Spleen (tissue), 11 donors: ENCODE measurements around the gene GOLPH3. TPM values are rescaled to one million over a fixed set of nuclear protein-coding genes. Genes with fewer than 3 reads are reported as not detected.
A peak's percentile ranks its signal among the peaks of the same experiment; 100 is the strongest.

ENCODE experiments used
- DNase-seq: peaks from one replicate; pipeline ENCODE4 v3.0.0-alpha.2; 2020
- H3K27ac ChIP-seq, 8 donors: fragments of 200-600 bp; sonication (generic) in 7 of 8; 1 replicate in 4 of 8; 2 replicates in 4 of 8; pipeline versions ENCODE4 v1.5.0 to v1.8.0; 2016 to 2021; ENCODE audit warnings: inconsistent platforms in 4 of 8, mild to moderate bottlenecking in 4 of 8, moderate library complexity in 1 of 8
- H3K27me3 ChIP-seq, 7 donors: fragments of 200-600 bp; sonication (generic) in 6 of 7; replicated peaks in 1 of 7; 1 replicate in 4 of 7; 2 replicates in 3 of 7; pipeline versions ENCODE4 v1.5.0 to v1.8.0; 2016 to 2021; ENCODE audit warnings: inconsistent platforms in 3 of 7, mild to moderate bottlenecking in 1 of 7
- H3K36me3 ChIP-seq, 6 donors: fragments of 200-600 bp; sonication (generic) in 5 of 6; 1 replicate in 4 of 6; 2 replicates in 2 of 6; pipeline versions ENCODE4 v1.5.0 to v1.8.0; 2016 to 2021; ENCODE audit warnings: inconsistent platforms in 2 of 6
- H3K4me1 ChIP-seq, 6 donors: fragments of 200-600 bp; sonication (generic) in 5 of 6; 1 replicate in 3 of 6; 2 replicates in 3 of 6; pipeline versions ENCODE4 v1.5.0 to v1.8.0; 2016 to 2021; ENCODE audit warnings: inconsistent platforms in 3 of 6
- H3K4me3 ChIP-seq, 8 donors: fragments of 200-600 bp; sonication (generic) in 7 of 8; 1 replicate in 4 of 8; 2 replicates in 4 of 8; pipeline versions ENCODE4 v1.5.0 to v1.8.0; 2016 to 2021; ENCODE audit warnings: inconsistent platforms in 4 of 8, mild to moderate bottlenecking in 4 of 8, moderate library complexity in 2 of 8
- H3K9me3 ChIP-seq, 8 donors: fragments of 200-600 bp; sonication (generic) in 7 of 8; 1 replicate in 4 of 8; 2 replicates in 4 of 8; pipeline versions ENCODE4 v1.5.0 to v1.8.0; 2016 to 2021; ENCODE audit warnings: inconsistent platforms in 4 of 8
- CTCF ChIP-seq, 11 experiments: fragments of 200-600 bp in 7 of 11; fragments of 450-650 bp in 4 of 11; sonication (generic) in 4 of 11; IDR thresholded peaks in 8 of 11; conservative IDR thresholded peaks in 3 of 11; 1 replicate in 7 of 11; 2 replicates in 4 of 11; pipeline versions ENCODE4 v1.4.0 to v1.8.0; 2016 to 2021; ENCODE audit warnings: antibody characterized with exemption in 11 of 11, inconsistent platforms in 4 of 11, mild to moderate bottlenecking in 1 of 11
- POLR2A ChIP-seq, 3 donors: fragments of 450-650 bp; IDR thresholded peaks; one replicate each; pipeline ENCODE4 v1.5.1; 2017; ENCODE audit warnings: antibody characterized with exemption in 3 of 3, mild to moderate bottlenecking in 1 of 3
- POLR2AphosphoS5 ChIP-seq, 3 donors: sonication (generic); formaldehyde crosslinking; IDR thresholded peaks; one replicate each; pipeline ENCODE4 v1.5.1; 2017; ENCODE audit warnings: antibody characterized with exemption in 3 of 3
- WGBS, 5 donors: extraction: QIAGEN DNeasy Blood & Tissue Kit in 3 of 5; methylation state at CpG; one replicate each; pipeline versions ENCODE4 v1.1.5 to v1.1.7; 2013 to 2018; 5-methylcytosine and 5-hydroxymethylcytosine counted together
- intact Hi-C: fragments of 100-400 bp; cut with DNase I; formaldehyde crosslinking; loops from one replicate; pipeline ENCODE4 v1.15.0; 2023; ENCODE audit warnings: low total_unique reads
- polyA plus RNA-seq, 3 donors: library from polyadenylated mRNA; stranded (reverse); fragments of 200-250 nt; gene quantifications; one replicate each; pipeline ENCODE4 v1.2.1, GENCODE V29; 2013
- total RNA-seq, 7 donors: library from RNA; depleted of rRNA in 3 of 7; stranded (reverse); fragments of >200 nt in 3 of 7; fragmentation: NEBNext Ultra II Directional in 4 of 7; extraction: Animal tissue kit (Norgen Biotek cat#: 25700) in 4 of 7; gene quantifications; one replicate each; pipeline versions ENCODE4 v1.1.0 to v1.2.1, GENCODE V29; 2016 to 2021
- donor health status: healthy with polysubstance abuse.
- donor health status: DM: no; HTN: no; CAD: no; lungs with moderate emphysema.
- donor health status: DM: no; HTN: no; CAD: no.
- donor health status: Bipolar disorder and iron deficiency.
- donor health status: healthy.
- donor health status: DM: no; HTN: no; CAD: no.
- donor health status: DM: yes; HTN: yes; CAD: no.

The GOLPH3 gene
- total and polyA plus RNA-seq, 10 donors: 27.0 to 82.3 (median 69.2) TPM

- no peaks in the 10 kb centered on the region for H3K27me3 ChIP-seq
- peaks cover 0 to 25% (median 7%) of the 10 kb centered on the region in 6 donors for H3K4me1 ChIP-seq
- TF ChIP-seq POLR2A (IDR thresholded peaks at IDR 0.05): no peak
- TF ChIP-seq POLR2AphosphoS5 (IDR thresholded peaks at IDR 0.05): peak in 1 of 3 donors; percentile 44
- TF ChIP-seq CTCF (IDR thresholded peaks at IDR 0.05 in 8 of 11, conservative IDR thresholded peaks at IDR 0.05 in 3 of 11): no peak
- 47 to 83% (median 66%) methylated on average over 9 of the region's 9 CpGs for WGBS, 5 donors
- H3K9me3 ChIP-seq: no peaks in the 10 kb centered on the region
- H3K36me3 ChIP-seq: peaks cover 0 to 60% (median 22%) of the 10 kb centered on the region in 6 donors
- peak overlapping the region in 7 of 8 donors; percentile 26 to 70 (median 40) for H3K27ac ChIP-seq
- intact Hi-C loops: no loop called here
- DNase-seq: no peak
- no peak overlapping the region for H3K4me3 ChIP-seq
Measured at GRCh38 chr5:32098291-32098690, 75.8 kb downstream of the GOLPH3 start.

DNA sequence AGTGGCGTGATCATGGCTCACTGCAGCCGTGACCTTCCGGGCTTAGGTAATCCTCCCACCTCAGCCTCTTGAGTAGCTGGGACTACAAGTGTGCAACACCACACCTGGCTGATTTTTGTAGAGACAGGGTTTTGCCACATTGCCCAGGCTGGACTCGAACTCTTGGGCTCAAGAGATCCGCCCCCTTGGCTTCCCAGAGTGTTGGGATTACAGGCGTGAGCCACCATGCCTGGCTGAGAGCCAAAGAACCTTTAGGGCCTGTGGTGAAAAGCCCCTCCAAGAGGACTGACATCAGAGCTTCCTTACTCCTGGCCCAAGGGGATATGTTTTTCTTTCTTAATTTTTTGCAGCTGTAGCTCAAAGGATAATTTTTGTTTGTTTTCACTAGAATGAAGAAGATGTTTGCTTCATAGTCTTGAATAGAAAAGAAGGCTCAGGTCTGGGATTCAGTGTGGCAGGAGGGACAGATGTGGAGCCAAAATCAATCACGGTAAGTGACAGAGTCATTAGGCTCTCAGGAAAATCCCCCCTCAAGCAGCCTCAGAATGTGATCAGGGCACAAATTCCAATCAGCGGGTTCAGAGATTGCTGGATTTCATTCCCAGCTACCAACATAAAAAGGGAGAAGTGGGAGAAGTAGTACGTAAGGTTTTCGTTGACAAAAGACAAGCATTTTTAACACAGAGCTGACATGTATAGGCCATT is 77.1 kb downstream of the GOLPH3 start:
- WGBS, 5 donors: 92 to 94% (median 93%) methylated on average over 10 of the region's 10 CpGs
- H3K4me3 ChIP-seq: no peak overlapping the region
- H3K36me3 ChIP-seq: peaks cover 0 to 48% (median 14%) of the 10 kb centered on the region in 6 donors
- peaks cover 0 to 31% (median 11%) of the 10 kb centered on the region in 6 donors for H3K4me1 ChIP-seq
- DNase-seq: no peak
- TF ChIP-seq CTCF (IDR thresholded peaks at IDR 0.05 in 8 of 11, conservative IDR thresholded peaks at IDR 0.05 in 3 of 11) (no peak), POLR2AphosphoS5 (IDR thresholded peaks at IDR 0.05) (no peak), POLR2A (IDR thresholded peaks at IDR 0.05) (no peak)
- intact Hi-C loops: no loop called here
- no peak overlapping the region for H3K27ac ChIP-seq
- no peaks in the 10 kb centered on the region for H3K27me3 ChIP-seq
- no peaks in the 10 kb centered on the region for H3K9me3 ChIP-seq

DNA sequence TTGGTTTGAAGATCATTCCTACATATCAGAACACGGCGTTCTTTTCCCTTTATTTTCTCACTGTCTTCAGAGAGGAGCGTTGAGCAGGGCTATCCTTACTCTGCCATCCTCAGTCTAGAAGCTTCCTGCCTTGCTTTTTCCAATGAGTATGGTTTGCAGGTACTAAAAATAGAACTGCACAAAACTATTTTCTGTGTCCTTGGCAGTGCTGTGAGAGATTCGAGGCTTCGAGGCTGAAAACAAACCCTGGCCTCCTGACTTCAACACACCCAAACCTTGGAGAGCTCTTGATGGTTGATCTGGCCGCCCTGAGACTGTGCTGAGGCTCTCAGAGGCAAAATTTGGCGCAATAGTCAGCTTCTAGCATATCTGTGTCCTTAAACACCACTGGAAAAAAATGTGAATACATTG is 78.9 kb downstream of the GOLPH3 start:
- no peak for TF ChIP-seq CTCF (IDR thresholded peaks at IDR 0.05 in 8 of 11, conservative IDR thresholded peaks at IDR 0.05 in 3 of 11)
- no peak for TF ChIP-seq POLR2AphosphoS5 (IDR thresholded peaks at IDR 0.05)
- no peak for TF ChIP-seq POLR2A (IDR thresholded peaks at IDR 0.05)
- H3K4me1 ChIP-seq: peaks cover 0 to 27% (median 9%) of the 10 kb centered on the region in 6 donors
- intact Hi-C loops: no loop called here
- H3K36me3 ChIP-seq: peaks cover 0 to 30% (median under 1%) of the 10 kb centered on the region in 6 donors
- H3K27me3 ChIP-seq: no peaks in the 10 kb centered on the region
- peak overlapping the region in 2 of 8 donors; percentile 14 to 15 for H3K27ac ChIP-seq
- H3K9me3 ChIP-seq: no peaks in the 10 kb centered on the region
- WGBS, 5 donors: 62 to 70% (median 68%) methylated on average over 7 of the region's 7 CpGs
- DNase-seq: no peak
- H3K4me3 ChIP-seq: no peak overlapping the region

DNA sequence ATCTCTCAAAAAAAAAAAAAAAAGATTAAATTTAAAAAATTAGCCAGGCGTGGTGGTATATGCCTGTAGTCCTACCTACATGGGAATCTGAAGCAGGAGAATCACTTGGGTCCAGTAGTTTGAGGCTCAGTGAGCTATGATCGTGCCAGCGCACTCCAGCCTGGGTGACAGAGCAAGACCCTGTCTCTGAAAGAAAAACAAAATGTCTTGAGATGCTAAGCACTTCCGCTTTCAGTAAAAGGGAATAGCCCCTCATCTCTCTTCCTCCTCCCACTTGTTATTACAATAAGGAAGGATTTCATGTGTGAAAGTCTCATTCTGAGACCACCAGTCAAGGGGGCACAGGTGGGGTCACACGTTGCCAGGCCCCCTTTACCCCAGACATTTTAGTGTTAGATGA is 79.4 kb downstream of the GOLPH3 start:
- peak overlapping the region in 1 of 8 donors; percentile 14 for H3K27ac ChIP-seq

More for the DNA sequence above, 79.4 kb downstream of the GOLPH3 start:
- 91 to 93% (median 92%) methylated on average over 5 of the region's 5 CpGs for WGBS, 5 donors
- Histone ChIP-seq H3K36me3 (peaks cover 0 to 24% (median 0%) of the 10 kb centered on the region in 6 donors), H3K4me1 (peaks cover 0 to 21% (median 6%) of the 10 kb centered on the region in 6 donors), H3K4me3 (no peak overlapping the region), H3K27me3 (no peaks in the 10 kb centered on the region), H3K9me3 (no peaks in the 10 kb centered on the region)
- intact Hi-C loops: loop anchor here (5.0 kb wide), 1 partner anchor 512 kb away; no protein-coding TSS in a partner anchor
- no peak for TF ChIP-seq POLR2AphosphoS5 (IDR thresholded peaks at IDR 0.05)
- TF ChIP-seq POLR2A (IDR thresholded peaks at IDR 0.05): no peak
- no peak for TF ChIP-seq CTCF (IDR thresholded peaks at IDR 0.05 in 8 of 11, conservative IDR thresholded peaks at IDR 0.05 in 3 of 11)
- no peak for DNase-seq
